HG03139 (cell line): ENCODE data around the gene M6PR.
"Not testable (repeated sequence)": the region's sequence is repeated elsewhere in the genome, so short reads cannot be mapped to it uniquely, and the experiment has no call there.

Experiments
- ATAC-seq: cut with Tn5 transposase; IDR thresholded peaks from one replicate; pipeline ENCODE4 v1.9.1; 2021; ENCODE audit not compliant: unreplicated experiment

The M6PR gene

DNA sequence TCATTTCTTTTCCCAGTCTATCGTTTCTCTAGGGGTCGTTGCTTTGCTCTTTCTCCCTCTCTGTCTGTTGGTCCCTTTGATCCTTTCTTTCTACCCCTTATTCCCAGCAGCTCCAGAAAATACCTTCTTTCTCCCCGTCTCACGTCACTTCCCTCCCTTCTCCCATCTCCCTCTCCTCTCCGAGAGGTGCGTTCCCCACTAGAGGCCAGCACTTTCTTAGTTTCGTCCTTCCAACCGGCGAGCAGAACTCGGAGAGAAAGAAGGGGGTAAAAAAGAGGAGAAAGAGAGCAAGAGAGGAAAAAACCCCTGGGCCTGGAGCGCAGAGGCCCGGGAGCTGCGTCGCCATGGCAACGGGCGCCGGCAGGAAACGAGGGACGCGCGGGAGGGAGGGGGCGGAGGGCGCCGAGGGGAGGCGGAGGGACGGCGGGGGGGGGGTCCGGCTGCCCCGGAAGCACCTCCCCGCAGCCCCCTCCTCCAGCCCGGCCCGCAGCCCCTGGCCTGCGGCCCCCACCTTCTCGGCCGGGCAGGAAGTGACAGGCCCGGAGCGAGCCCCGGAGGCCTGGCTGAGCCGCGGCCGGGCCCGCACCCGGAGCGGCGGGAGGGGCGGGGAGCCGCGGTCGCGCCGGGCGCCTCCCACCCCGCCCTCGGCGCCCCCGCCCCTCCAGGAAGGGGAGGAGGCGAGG is 35.3 kb downstream of the M6PR start, which contains the start of gene PHC1:
Gene PHC1 (plus strand): TSS at position 477 of the 683 bp plus-strand sequence. CDS start 3,169 bp downstream, outside the sequence.
- ATAC-seq: peak; percentile 56

DNA sequence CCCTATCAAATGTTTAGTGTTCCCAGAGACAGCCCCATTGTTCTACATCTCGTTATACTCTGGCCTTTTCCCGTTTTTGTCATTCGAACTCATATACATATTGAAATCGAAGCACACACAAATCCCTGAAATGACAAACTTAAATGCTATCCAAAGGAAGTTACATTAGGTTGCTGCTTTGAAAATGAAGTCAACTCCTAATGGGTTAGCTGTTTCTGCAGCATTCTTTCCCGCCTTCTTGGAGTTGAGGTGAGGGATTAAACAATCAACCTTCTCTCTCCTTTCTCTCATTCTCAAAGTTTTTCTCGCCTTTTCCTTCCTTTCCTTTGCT is 35.8 kb downstream of the M6PR start:
- ATAC-seq: no peak

DNA sequence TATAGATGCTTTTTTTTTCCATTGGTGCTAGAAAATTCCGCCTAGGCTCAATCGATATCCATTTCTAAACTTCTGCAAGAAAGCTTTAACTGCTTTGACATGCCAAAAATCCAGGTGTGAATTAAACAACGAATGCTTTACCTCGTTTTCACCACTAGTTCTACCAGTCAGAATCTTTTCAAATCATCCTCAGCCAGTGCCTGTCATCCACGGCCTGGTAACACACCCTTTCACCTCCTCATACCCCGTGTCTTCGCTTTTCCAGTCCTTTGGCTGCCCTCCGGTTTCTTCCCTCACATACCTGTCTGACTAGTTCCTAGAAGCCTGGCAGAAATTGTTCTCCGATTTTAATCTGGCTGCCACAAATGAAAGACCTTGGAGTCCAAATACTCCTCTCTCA is 36.5 kb downstream of the M6PR start:
- ATAC-seq: no peak

DNA sequence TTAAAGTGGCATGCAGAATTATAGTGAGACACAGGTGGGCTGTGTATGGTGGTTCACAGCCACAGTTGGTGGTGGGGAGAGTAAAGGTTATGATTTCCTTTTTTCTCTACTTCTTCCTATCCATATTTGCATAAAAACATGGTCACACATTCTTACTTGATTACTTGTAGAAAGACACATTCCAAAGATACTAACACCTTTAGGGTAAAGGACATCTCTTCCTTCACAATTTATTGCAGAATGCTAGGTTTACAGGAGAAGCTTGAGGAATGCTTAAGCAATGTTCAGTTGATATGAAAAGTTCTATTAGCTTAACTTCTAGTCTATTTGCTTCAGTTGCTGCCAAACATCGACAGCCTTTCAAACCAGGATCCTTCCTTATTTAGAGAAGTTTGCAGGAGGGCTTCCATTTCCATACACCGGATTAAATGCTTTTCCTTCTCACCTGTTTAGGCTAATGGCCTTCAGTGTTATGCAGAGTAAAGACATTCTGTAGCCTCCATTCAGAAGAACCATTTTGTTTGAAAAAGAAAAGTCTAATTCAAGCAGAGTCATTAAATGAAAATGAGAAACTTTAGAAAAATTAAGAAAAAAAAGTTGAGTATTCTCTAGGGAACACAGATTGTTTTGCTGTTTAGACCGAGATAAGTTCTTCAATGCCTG is 37.7 kb downstream of the M6PR start:
- no peak for ATAC-seq

DNA sequence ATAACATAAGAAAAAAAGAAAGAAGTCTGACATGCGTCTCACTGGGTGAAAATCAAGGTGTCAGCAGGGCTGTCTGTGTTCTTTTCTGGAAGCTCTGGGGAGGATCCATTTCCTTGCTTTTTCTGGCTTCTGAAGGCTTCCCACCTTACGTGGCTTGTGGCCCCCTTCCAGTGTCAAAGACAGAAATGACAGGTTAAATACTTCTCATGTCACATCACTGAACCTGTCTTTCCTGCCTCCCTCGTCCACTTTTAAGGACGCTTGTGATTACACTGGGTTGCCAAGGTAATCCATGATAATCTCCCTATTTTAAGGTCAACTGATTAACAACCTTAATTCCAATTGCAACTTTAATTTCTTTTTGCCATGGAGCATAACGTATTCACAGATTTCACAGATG is 39.7 kb downstream of the M6PR start:
- no peak for ATAC-seq

DNA sequence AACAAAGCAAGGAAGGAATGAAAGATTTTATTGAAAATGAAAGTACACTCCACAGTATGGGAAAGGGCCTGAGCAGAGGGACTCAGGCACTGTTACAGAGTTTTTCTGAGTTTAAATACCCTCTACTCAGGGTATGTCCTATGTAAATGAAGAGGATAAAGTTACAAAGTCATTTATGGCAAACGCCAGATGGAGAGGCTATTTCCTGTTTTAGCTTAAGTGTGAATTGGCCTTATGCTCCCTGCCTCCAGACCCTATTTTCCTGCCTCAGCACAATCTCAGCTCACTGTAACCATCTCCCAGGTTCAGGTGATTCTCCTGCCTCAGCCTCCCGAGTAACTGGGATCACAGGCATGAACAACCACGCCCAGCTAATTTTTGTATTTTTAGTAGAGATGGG is 41.9 kb downstream of the M6PR start:
- ATAC-seq: no peak

DNA sequence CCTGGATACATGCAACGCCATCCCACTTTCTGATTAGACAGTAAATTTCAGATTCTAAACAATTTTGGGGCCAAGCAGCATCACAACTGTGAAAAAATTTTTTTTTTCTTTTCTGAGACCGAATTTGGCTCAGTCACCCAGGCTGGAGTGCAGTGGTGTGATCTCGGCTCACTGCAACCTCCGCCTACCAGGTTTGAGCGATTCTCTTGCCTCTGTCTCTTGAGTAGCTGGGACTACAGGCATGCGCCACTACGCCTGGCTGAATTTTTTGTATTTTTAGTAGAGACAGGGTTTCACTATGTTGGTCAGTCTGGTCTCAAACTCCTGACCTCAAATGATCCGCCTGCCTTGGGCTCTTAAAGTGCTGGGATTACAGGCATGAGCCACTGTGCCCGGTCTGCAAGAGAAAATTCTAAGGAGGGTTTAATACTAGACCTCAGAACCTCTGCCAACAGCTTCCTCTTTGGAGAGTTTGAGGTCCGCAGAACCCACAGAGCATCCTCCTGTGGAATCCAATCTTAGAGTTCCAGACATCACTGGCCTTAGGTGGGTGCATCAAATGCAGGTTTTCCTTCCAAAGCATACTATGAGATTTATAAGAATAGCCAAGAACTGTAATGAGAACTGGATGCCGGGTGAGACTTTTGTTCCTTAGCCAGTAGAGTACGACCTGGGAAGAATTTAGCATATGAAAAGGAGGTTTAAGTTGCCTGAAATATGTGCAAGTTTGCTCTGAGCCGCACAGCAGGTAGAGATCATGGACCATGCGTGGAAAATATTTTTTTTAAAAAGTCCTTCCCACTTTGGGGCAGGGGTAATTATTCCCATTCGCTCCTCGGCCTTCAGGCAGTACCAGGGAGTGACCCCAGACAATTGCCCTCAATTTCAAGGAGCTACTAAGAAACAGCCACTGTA is 42.9 kb downstream of the M6PR start:
- ATAC-seq: no peak

DNA sequence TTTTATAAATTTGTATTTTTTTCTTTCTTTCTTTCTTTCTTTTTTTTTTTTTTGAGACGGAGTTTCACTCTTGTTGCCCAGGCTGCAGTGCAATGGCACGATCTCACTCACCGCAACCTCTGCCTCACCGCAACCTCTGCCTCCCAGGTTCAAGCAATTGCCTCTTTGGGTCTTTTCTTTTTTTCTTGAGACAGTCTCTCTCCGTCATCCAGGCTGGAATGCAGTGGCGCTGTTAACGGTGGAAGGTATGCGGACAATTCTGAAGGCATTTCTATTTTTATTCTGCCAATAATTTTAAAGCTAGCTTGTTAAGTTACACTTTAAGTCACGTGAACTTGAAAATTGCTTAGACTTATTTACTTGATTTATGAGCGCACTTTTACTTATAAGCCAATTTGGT is 43.9 kb downstream of the M6PR start:
- no peak for ATAC-seq

DNA sequence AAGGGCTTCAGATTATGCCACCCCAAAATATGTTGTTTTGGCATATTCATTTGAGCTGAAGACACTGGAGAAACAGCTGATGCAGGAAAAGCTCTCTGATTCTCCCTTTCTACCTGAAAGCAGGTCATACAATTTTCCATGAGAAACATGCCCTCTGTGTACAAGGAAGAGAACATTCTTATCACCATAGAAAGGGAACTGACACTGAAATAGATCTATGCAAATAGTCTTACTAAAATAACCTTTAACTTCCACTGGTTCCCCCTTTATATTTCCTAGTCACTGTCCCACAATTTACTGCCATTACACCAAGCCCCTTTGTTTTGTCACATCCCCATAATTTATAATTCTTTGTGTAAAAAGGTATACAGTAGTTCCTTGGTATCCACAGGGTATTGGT is 44.8 kb downstream of the M6PR start:
- ATAC-seq: no peak

DNA sequence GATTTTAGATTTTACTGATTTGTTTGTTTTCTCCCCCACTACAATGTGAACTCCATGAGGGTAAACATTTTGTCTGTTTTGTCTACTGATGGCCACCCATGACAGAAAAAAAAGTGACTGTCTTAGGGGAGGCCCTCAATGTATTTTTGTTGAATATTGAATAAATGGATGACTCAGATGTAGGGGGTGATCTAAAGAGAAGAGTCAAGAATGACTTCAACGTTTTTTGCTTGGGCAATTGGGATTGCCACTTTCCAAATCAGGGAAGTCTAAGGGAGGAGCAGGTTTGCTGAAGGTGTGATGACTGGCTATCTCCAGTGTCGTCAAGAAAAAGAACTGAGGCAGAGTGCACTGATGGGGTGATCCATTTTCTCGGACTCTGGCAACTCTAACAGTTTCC is 45.8 kb downstream of the M6PR start:
- ATAC-seq: no peak

DNA sequence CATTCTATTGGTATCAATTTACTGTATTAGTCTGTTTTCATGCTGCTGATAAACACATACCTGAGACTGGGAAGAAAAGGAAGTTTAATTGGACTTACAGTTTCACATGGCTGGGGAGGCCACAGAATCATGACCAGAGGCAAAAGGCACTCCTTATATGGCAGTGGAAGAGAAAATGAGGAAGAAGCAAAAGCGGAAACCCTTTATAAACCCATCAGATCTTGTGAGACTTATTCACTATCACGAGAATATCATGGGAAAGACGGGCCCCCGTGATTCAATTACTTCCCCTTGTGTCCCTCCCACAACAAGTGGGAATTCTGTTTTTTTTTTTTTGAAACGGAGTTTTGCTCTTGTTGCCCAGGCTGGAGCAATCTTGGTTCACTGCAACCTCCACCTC is 46.7 kb downstream of the M6PR start:
- not testable (repeated sequence) for ATAC-seq

DNA sequence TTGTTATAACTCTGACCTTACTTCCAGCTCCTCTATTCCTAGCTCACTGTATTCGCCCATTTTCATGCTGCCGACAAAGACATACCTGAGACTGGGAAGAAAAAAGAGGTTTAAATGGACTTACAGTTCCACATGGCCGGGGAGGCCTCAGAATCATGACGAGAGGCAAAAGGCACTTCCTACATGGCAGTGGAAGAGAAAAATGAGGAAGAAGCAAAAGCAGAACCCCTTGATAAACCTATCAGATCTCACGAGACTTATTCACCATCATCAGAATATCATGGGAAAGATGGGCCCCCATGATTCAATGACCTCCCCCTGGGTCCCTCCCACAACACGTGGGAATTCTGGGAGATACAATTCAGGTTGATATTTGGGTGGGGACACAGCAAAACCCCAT is 49.6 kb downstream of the M6PR start:
- no peak for ATAC-seq

DNA sequence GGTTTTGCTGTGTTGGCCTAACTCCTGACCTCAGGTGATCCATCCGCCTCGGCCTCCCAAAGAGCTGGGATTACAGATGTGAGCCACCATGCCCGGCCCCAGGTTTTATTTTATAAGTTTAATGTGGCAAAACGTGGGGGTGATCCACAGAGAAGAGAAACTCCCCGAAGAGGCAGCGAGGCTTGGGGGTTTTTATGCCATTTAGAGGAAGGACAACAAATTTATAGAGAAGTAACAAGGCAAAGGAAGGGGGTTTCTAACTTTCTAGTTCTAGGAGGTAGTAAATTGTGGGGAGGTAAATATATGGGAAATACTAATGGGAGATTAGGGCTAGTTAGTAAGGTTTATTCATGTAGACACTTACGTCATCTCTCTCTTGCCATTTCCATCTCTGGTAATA is 52.4 kb downstream of the M6PR start:
- no peak for ATAC-seq

DNA sequence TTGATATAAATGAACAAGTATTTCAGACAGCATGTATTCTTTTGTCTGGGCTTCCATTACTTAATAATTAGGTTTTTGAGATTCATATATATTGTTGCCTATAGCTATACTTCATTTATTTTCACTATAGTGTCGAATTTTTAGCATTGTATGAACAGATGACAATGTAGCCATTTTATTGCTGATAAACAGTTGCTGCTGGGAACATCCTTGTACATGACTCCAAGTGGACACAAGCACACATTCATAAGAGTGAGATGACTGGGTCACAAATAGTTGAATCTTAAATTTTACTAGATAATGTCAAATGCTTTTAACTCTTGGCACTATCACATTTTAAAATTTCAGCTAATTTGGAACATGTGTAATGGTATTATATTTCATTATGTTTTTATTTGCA is 54.5 kb downstream of the M6PR start:
- ATAC-seq: no peak

DNA sequence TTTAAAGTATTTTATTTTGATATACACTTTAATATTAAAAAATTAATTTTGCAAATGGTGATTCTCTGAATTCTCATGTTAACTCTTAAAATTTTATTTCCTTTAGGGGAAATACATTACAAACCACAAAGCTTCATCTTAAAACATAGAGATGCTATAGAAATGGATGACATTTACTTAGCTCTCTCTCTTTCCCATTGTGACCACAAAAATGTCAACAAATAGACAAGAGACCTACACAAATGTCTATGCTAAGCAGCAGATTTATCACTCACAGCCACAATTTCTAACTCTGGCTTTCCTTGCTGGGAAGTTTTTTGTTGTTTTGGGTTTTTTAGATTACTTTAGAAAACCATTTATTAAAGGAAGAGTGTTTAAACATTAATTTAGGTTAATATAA is 55.1 kb downstream of the M6PR start:
- no peak for ATAC-seq

DNA sequence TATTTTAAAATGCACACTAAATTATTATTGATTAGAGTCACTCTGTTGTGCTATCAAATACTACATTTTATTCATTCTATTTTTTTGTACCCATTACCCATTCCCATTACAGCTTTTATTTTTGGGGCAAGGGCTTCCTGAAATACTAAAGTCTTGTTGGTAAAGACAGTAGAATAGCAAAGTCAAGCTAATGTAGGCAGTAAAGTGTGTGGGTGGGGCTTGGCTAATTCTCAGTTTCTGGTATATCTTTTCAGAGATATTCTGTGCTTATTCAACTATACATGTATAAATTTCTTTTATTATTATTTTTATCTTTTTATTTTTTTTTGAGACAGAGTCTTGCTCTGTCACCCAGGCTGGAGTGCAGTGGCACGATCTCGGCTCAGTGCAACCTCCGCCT is 57.5 kb downstream of the M6PR start:
- no peak for ATAC-seq
